ENCODE results near the gene LAMA1.

Gene LAMA1

GRCh38 chr18:7141287-7141686 is 23.7 kb upstream of the LAMA1 start:
- no peaks in the 10 kb centered on the region for H3K27me3 ChIP-seq (ENCODE audit: control insufficient read depth, insufficient read depth, low read length)
- no peaks in the 10 kb centered on the region for H3K9me3 ChIP-seq (ENCODE audit: control insufficient read depth, insufficient read depth, low read length)
- no peak overlapping the region for H3K9ac ChIP-seq (ENCODE audit: low read depth, low read length)
- no peaks in the 10 kb centered on the region for H3K4me1 ChIP-seq (ENCODE audit: control insufficient read depth, insufficient read depth, low read length)
- no peak overlapping the region for H3K4me3 ChIP-seq (ENCODE audit: low read depth, low read length)
- H3K36me3 ChIP-seq (ENCODE audit: control insufficient read depth, insufficient read depth, low read length), result no peaks in the 10 kb centered on the region

DNA sequence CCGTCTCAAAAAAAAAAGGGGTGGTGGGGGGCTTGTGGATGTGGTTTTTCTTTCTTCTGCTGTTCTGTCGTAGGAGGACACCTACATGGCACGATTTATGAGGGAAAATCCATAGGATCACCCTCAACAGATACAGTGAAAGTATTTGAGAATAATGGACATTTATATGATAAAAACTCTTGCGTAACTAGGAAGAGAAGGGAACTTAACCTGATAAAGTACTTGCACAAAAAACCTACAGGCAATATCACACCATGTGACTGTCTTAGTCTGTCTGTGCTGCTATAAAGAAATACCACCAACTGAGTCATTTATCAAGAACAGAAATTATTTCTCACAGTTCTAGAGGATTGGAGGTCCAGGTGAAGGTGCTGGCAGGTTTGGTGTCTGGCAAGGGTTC is 21.8 kb upstream of the LAMA1 start:
- no peaks in the 10 kb centered on the region for H3K4me1 ChIP-seq (ENCODE audit: control insufficient read depth, insufficient read depth, low read length)
- H3K36me3 ChIP-seq (ENCODE audit: control insufficient read depth, insufficient read depth, low read length), result no peaks in the 10 kb centered on the region
- no peak overlapping the region for H3K9ac ChIP-seq (ENCODE audit: low read depth, low read length)
- no peaks in the 10 kb centered on the region for H3K27me3 ChIP-seq (ENCODE audit: control insufficient read depth, insufficient read depth, low read length)
- no peaks in the 10 kb centered on the region for H3K9me3 ChIP-seq (ENCODE audit: control insufficient read depth, insufficient read depth, low read length)
- H3K4me3 ChIP-seq (ENCODE audit: low read depth, low read length), result no peak overlapping the region

GRCh38 chr18:7133181-7133580 is 15.6 kb upstream of the LAMA1 start:
- Histone ChIP-seq H3K27me3 (ENCODE audit: control insufficient read depth, insufficient read depth, low read length) (no peaks in the 10 kb centered on the region), H3K4me3 (ENCODE audit: low read depth, low read length) (no peak overlapping the region), H3K9me3 (ENCODE audit: control insufficient read depth, insufficient read depth, low read length) (no peaks in the 10 kb centered on the region), H3K36me3 (ENCODE audit: control insufficient read depth, insufficient read depth, low read length) (no peaks in the 10 kb centered on the region), H3K4me1 (ENCODE audit: control insufficient read depth, insufficient read depth, low read length) (no peaks in the 10 kb centered on the region), H3K9ac (ENCODE audit: low read depth, low read length) (no peak overlapping the region)

DNA sequence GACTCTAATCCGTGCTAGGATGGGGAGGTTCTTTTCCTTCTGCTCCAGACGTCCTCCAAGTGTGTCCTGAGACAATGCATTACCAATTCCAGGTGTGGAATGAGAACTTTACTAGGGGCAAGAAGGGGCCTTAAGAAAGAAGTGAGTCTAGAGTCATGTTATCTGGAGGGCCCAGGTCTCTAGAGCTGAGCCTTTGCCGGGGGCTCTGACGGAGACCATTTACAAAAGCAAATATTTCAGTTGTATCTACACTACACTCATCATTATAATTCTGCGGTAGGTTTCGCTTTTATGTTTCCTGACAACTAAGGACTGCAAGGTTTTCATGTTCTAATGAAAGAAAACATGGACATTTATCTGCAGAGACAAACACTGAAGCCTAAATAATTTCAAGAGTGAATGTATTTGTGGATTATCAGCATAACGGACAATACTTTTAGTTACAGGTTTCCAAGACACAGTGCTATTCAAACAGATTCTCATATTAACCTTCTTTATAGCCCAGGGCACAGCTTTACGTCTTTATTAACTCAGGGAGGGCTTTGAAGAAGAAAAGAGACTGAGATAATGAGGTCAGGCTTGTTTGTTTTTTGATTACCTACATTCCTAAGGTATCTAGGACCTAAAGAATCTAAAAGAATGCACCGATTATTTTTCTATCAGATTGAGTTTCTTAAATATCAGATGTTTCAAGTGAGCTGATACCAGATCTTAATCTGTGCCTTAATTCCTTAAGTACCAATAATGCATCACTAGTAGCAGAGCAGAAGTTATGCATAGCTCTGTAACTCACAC is 15.0 kb upstream of the LAMA1 start:
- H3K9me3 ChIP-seq (ENCODE audit: control insufficient read depth, insufficient read depth, low read length), result no peaks in the 10 kb centered on the region
- H3K9ac ChIP-seq (ENCODE audit: low read depth, low read length), result no peak overlapping the region
- no peak overlapping the region for H3K4me3 ChIP-seq (ENCODE audit: low read depth, low read length)
- no peaks in the 10 kb centered on the region for H3K36me3 ChIP-seq (ENCODE audit: control insufficient read depth, insufficient read depth, low read length)
- no peaks in the 10 kb centered on the region for H3K27me3 ChIP-seq (ENCODE audit: control insufficient read depth, insufficient read depth, low read length)
- no peaks in the 10 kb centered on the region for H3K4me1 ChIP-seq (ENCODE audit: control insufficient read depth, insufficient read depth, low read length)

DNA sequence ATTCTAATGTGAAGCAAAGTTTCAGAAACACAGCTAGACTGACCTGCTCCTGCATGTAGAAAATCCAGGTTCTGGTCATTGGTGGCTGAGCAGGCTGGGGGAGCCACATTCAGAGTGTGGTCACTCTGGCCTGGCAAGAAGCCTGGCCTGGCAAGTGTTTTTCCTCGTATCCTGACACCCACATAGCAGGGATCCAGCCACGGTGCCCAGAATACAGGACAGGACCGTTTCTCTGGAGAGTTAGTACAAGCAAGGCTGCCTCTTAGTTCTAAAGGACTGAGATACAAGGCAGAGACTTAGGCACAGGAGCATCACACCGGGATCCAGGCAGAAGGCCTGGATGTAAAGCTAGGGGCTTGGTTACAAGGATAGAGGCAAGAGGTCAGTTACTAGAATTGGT is 4.8 kb upstream of the LAMA1 start:
- Histone ChIP-seq H3K4me3 (ENCODE audit: low read depth, low read length) (no peak overlapping the region), H3K9me3 (ENCODE audit: control insufficient read depth, insufficient read depth, low read length) (no peaks in the 10 kb centered on the region), H3K4me1 (ENCODE audit: control insufficient read depth, insufficient read depth, low read length) (no peaks in the 10 kb centered on the region), H3K27me3 (ENCODE audit: control insufficient read depth, insufficient read depth, low read length) (no peaks in the 10 kb centered on the region), H3K9ac (ENCODE audit: low read depth, low read length) (no peak overlapping the region), H3K36me3 (ENCODE audit: control insufficient read depth, insufficient read depth, low read length) (no peaks in the 10 kb centered on the region)

- H3K4me1 ChIP-seq (ENCODE audit: control insufficient read depth, insufficient read depth, low read length), result no peaks in the 10 kb centered on the region
- no peaks in the 10 kb centered on the region for H3K9me3 ChIP-seq (ENCODE audit: control insufficient read depth, insufficient read depth, low read length)
- H3K27me3 ChIP-seq (ENCODE audit: control insufficient read depth, insufficient read depth, low read length), result peaks cover 9% of the 10 kb centered on the region
- H3K9ac ChIP-seq (ENCODE audit: low read depth, low read length), result no peak overlapping the region
- no peaks in the 10 kb centered on the region for H3K36me3 ChIP-seq (ENCODE audit: control insufficient read depth, insufficient read depth, low read length)
- H3K4me3 ChIP-seq (ENCODE audit: low read depth, low read length), result peak overlapping the region; percentile 37
These were observed 706 bp downstream of the LAMA1 start for GRCh38 chr18:7116792-7117389.

- H3K36me3 ChIP-seq (ENCODE audit: control insufficient read depth, insufficient read depth, low read length), result no peaks in the 10 kb centered on the region
- H3K4me1 ChIP-seq (ENCODE audit: control insufficient read depth, insufficient read depth, low read length), result no peaks in the 10 kb centered on the region
- H3K27me3 ChIP-seq (ENCODE audit: control insufficient read depth, insufficient read depth, low read length), result peaks cover 9% of the 10 kb centered on the region
- peak overlapping the region; percentile 37 for H3K4me3 ChIP-seq (ENCODE audit: low read depth, low read length)
- H3K9me3 ChIP-seq (ENCODE audit: control insufficient read depth, insufficient read depth, low read length), result no peaks in the 10 kb centered on the region
- no peak overlapping the region for H3K9ac ChIP-seq (ENCODE audit: low read depth, low read length)
These were observed 1.4 kb downstream of the LAMA1 start for GRCh38 chr18:7116001-7116730.

DNA sequence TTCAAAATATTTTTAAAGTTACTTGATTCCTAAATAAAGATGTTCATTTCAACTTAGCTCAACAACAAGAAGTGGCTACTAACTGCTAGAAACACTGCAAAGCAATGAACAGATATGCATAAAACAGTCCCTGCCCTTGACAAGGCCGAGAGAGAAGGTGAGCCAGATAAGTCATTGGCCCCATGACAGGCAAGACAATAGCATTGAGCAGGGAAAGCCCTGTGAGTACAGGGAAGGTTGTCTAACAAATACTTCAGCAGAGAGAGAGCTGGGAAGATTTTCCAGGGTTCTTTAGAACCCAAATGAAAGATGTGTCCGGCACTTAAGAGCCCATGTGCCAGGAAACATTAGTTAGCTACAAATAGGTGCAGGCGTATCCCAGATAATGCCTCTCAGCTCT is 4.7 kb downstream of the LAMA1 start:
- Histone ChIP-seq H3K4me1 (ENCODE audit: control insufficient read depth, insufficient read depth, low read length) (no peaks in the 10 kb centered on the region), H3K27me3 (ENCODE audit: control insufficient read depth, insufficient read depth, low read length) (peaks cover 9% of the 10 kb centered on the region), H3K9ac (ENCODE audit: low read depth, low read length) (no peak overlapping the region), H3K36me3 (ENCODE audit: control insufficient read depth, insufficient read depth, low read length) (no peaks in the 10 kb centered on the region), H3K9me3 (ENCODE audit: control insufficient read depth, insufficient read depth, low read length) (no peaks in the 10 kb centered on the region), H3K4me3 (ENCODE audit: low read depth, low read length) (no peak overlapping the region)

DNA sequence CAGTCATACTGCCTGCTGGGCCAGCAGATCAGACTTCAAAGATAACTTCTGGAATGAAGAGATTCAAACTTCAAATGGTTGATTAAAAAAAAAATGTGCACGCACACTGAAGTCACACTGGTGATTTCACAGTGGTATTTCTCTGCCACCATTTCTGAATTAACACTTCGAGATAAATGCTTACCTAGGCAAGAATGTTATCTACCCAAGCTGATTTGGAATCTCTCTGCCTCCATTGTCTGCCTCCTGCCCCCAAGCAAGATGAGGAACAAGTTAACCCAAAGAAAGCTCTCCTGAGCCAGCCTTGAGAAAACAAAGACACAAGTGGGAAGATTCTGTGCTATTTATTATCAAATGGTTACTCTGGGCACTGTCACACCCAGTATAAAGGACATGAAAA is 6.5 kb downstream of the LAMA1 start:
- H3K4me1 ChIP-seq (ENCODE audit: control insufficient read depth, insufficient read depth, low read length), result no peaks in the 10 kb centered on the region
- H3K4me3 ChIP-seq (ENCODE audit: low read depth, low read length), result no peak overlapping the region
- no peaks in the 10 kb centered on the region for H3K36me3 ChIP-seq (ENCODE audit: control insufficient read depth, insufficient read depth, low read length)
- H3K9ac ChIP-seq (ENCODE audit: low read depth, low read length), result no peak overlapping the region
- peaks cover 3% of the 10 kb centered on the region for H3K27me3 ChIP-seq (ENCODE audit: control insufficient read depth, insufficient read depth, low read length)
- H3K9me3 ChIP-seq (ENCODE audit: control insufficient read depth, insufficient read depth, low read length), result no peaks in the 10 kb centered on the region

DNA sequence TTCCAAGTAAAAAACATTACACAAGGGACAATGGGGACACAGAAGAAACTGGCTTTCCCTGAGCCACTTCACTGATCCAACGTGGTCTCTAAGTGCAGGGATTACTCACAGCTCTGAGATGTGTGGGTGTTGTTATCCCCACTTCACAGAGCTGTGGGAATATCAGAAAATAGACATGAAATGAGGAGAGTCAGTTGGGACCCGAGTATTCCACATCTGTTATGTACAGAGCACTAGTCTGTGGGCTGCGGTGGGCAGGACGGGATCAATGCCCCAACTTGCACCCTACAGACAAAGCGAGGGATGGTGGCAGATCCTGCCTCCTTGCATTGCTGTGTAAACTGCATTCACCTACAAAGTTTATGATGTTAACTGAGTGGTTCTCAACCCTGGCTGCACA is 11.7 kb downstream of the LAMA1 start:
- H3K4me3 ChIP-seq (ENCODE audit: low read depth, low read length), result no peak overlapping the region
- H3K4me1 ChIP-seq (ENCODE audit: control insufficient read depth, insufficient read depth, low read length), result no peaks in the 10 kb centered on the region
- no peak overlapping the region for H3K9ac ChIP-seq (ENCODE audit: low read depth, low read length)
- no peaks in the 10 kb centered on the region for H3K36me3 ChIP-seq (ENCODE audit: control insufficient read depth, insufficient read depth, low read length)
- H3K9me3 ChIP-seq (ENCODE audit: control insufficient read depth, insufficient read depth, low read length), result no peaks in the 10 kb centered on the region
- H3K27me3 ChIP-seq (ENCODE audit: control insufficient read depth, insufficient read depth, low read length), result no peaks in the 10 kb centered on the region

- H3K4me1 ChIP-seq (ENCODE audit: control insufficient read depth, insufficient read depth, low read length), result no peaks in the 10 kb centered on the region
- no peaks in the 10 kb centered on the region for H3K36me3 ChIP-seq (ENCODE audit: control insufficient read depth, insufficient read depth, low read length)
- no peak overlapping the region for H3K4me3 ChIP-seq (ENCODE audit: low read depth, low read length)
- no peaks in the 10 kb centered on the region for H3K9me3 ChIP-seq (ENCODE audit: control insufficient read depth, insufficient read depth, low read length)
- no peaks in the 10 kb centered on the region for H3K27me3 ChIP-seq (ENCODE audit: control insufficient read depth, insufficient read depth, low read length)
- H3K9ac ChIP-seq (ENCODE audit: low read depth, low read length), result no peak overlapping the region
These were observed 12.3 kb downstream of the LAMA1 start for GRCh38 chr18:7105268-7105667.

GRCh38 chr18:7104649-7105048 is 12.9 kb downstream of the LAMA1 start:
- Histone ChIP-seq H3K36me3 (ENCODE audit: control insufficient read depth, insufficient read depth, low read length) (no peaks in the 10 kb centered on the region), H3K4me3 (ENCODE audit: low read depth, low read length) (no peak overlapping the region), H3K9ac (ENCODE audit: low read depth, low read length) (no peak overlapping the region), H3K27me3 (ENCODE audit: control insufficient read depth, insufficient read depth, low read length) (no peaks in the 10 kb centered on the region), H3K4me1 (ENCODE audit: control insufficient read depth, insufficient read depth, low read length) (no peaks in the 10 kb centered on the region), H3K9me3 (ENCODE audit: control insufficient read depth, insufficient read depth, low read length) (no peaks in the 10 kb centered on the region)
